Hypothalamus (tissue), 51 donors: ENCODE measurements around the gene GPI.

Experiments used
- DNase-seq, 51 donors: peaks; one replicate each; lab custom pipeline; 2025; lab: John Stamatoyannopoulos, UW

Gene GPI

GRCh38 chr19:34337739-34338138 is 27.3 kb upstream of the GPI start:
- no peak for DNase-seq

GRCh38 chr19:34341935-34342680 is 22.9 kb upstream of the GPI start:
- DNase-seq, result no peak

- no peak for DNase-seq
Observed at GRCh38 chr19:34343751-34344150, 21.2 kb upstream of the GPI start.

- peak in 46 of 51 donors; percentile 4 to 83 (median 42) for DNase-seq
Observed at GRCh38 chr19:34345947-34346351, 19.0 kb upstream of the GPI start.

- no peak for DNase-seq
Observed at GRCh38 chr19:34347561-34348165, 17.3 kb upstream of the GPI start.

GRCh38 chr19:34348899-34349487 is 16.0 kb upstream of the GPI start:
- DNase-seq, result no peak

- no peak for DNase-seq
Observed at GRCh38 chr19:34350161-34350561, 14.8 kb upstream of the GPI start.

GRCh38 chr19:34351382-34351826 is 13.6 kb upstream of the GPI start:
- DNase-seq, result no peak

GRCh38 chr19:34353546-34353945 is 11.4 kb upstream of the GPI start:
- no peak for DNase-seq

- no peak for DNase-seq
Observed at GRCh38 chr19:34355201-34355600, 9.8 kb upstream of the GPI start.

GRCh38 chr19:34356875-34357274 is 8.1 kb upstream of the GPI start:
- no peak for DNase-seq

GRCh38 chr19:34357431-34357830 is 7.6 kb upstream of the GPI start:
- DNase-seq, result no peak

- DNase-seq, result peak; percentile 27 to 96 (median 87)
Observed at GRCh38 chr19:34359140-34359953, 5.6 kb upstream of the GPI start.

GRCh38 chr19:34359954-34360315 is 5.1 kb upstream of the GPI start:
- DNase-seq, result peak in 1 of 51 donors; percentile 39

GRCh38 chr19:34360354-34360909 is 4.6 kb upstream of the GPI start:
- no peak for DNase-seq

GRCh38 chr19:34362679-34363069 is 2.3 kb upstream of the GPI start:
- no peak for DNase-seq

GRCh38 chr19:34363094-34363493 is 1.9 kb upstream of the GPI start:
- no peak for DNase-seq

GRCh38 chr19:34363930-34364329 is 1.1 kb upstream of the GPI start:
- no peak for DNase-seq

- DNase-seq, result no peak
Observed at GRCh38 chr19:34364462-34364829, 550 bp upstream of the GPI start.

GRCh38 chr19:34365463-34366401 is 736 bp downstream of the GPI start:
- DNase-seq, result peak in 30 of 51 donors; percentile 11 to 69 (median 28)
